ENCODE results near the gene CHST5. TPM values are rescaled to one million over a fixed set of nuclear protein-coding genes. Genes with fewer than 3 reads are reported as not detected.
A peak's percentile ranks its signal among the peaks of the same experiment; 100 is the strongest.

The CHST5 gene
- total and polyA plus RNA-seq, 9 of the 15 experiments (the other 6 are each of a cell fraction or from before 2014, with no cell fraction given) = 0.06 to 0.21 (median 0.14) TPM; not detected in 5

- TF ChIP-seq ZBTB26 (CRISPR knock-in tag; IDR thresholded peaks at IDR 0.05) = peak; percentile 76; the same call in 1 of the 2 replicates
- 0 out of 2 replicates have a peak, but pooled peaks have one; percentile 21 for TF ChIP-seq OTX1 (CRISPR knock-in tag; IDR thresholded peaks at IDR 0.05)
- TF ChIP-seq ZNF592 (IDR thresholded peaks at IDR 0.05) = no peak
- TF ChIP-seq, protein P1, sequence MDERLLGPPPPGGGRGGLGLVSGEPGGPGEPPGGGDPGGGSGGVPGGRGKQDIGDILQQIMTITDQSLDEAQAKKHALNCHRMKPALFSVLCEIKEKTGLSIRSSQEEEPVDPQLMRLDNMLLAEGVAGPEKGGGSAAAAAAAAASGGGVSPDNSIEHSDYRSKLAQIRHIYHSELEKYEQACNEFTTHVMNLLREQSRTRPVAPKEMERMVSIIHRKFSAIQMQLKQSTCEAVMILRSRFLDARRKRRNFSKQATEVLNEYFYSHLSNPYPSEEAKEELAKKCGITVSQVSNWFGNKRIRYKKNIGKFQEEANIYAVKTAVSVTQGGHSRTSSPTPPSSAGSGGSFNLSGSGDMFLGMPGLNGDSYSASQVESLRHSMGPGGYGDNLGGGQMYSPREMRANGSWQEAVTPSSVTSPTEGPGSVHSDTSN (CRISPR knock-in tag; IDR thresholded peaks at IDR 0.05; ENCODE audit: low read depth) = no peak
- TF ChIP-seq, protein P1 (tag; conservative IDR thresholded peaks at IDR 0.05; ENCODE audit: low read depth) = peak; percentile 89
- TF ChIP-seq BRD9 (IDR thresholded peaks at IDR 0.05; ENCODE audit: low read depth, partially characterized antibody) = peak; percentile 44
- TF ChIP-seq ZNF586 (CRISPR knock-in tag; conservative IDR thresholded peaks at IDR 0.05) = no peak
- TF ChIP-seq ELF4 (CRISPR knock-in tag; IDR thresholded peaks at IDR 0.05) = peak; percentile 79
- 0 out of 2 replicates have a peak, but pooled peaks have one; percentile 17 for TF ChIP-seq CBFA2T3 (IDR thresholded peaks at IDR 0.05)
- no peak for TF ChIP-seq KAT7 (CRISPR knock-in tag; IDR thresholded peaks at IDR 0.05; ENCODE audit: borderline replicate concordance)
- no peak for TF ChIP-seq SMARCA4 (IDR thresholded peaks at IDR 0.05)
- peak; percentile 24; the same call in 1 of the 2 replicates for TF ChIP-seq NCOR1 (IDR thresholded peaks at IDR 0.05)
- peak; percentile 50; the same call in 1 of the 2 replicates for TF ChIP-seq NCOA1 (IDR thresholded peaks at IDR 0.05; ENCODE audit: low read depth)
- TF ChIP-seq, protein P2, sequence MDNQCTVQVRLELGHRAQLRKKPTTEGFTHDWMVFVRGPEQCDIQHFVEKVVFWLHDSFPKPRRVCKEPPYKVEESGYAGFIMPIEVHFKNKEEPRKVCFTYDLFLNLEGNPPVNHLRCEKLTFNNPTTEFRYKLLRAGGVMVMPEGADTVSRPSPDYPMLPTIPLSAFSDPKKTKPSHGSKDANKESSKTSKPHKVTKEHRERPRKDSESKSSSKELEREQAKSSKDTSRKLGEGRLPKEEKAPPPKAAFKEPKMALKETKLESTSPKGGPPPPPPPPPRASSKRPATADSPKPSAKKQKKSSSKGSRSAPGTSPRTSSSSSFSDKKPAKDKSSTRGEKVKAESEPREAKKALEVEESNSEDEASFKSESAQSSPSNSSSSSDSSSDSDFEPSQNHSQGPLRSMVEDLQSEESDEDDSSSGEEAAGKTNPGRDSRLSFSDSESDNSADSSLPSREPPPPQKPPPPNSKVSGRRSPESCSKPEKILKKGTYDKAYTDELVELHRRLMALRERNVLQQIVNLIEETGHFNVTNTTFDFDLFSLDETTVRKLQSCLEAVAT (IDR thresholded peaks at IDR 0.05) = peak in 1 of 2 experiments; percentile 69; a peak in 2 of 4 replicates
- TF ChIP-seq FOSL1 (tag; conservative IDR thresholded peaks at IDR 0.05) = 0 out of 2 replicates have a peak, but pooled peaks have one; percentile 1
- 0 out of 2 replicates have a peak, but pooled peaks have one; percentile 30 for TF ChIP-seq ZEB2 (IDR thresholded peaks at IDR 0.05)
These were observed 29.7 kb upstream of the CHST5 start (continued) for GRCh38 chr16:75565640-75566039.

Data from K562 (cell line).